Measurements from ENCODE around the gene CD8A.
A peak's percentile ranks its signal among the peaks of the same experiment; 100 is the strongest.

Gene CD8A

DNA sequence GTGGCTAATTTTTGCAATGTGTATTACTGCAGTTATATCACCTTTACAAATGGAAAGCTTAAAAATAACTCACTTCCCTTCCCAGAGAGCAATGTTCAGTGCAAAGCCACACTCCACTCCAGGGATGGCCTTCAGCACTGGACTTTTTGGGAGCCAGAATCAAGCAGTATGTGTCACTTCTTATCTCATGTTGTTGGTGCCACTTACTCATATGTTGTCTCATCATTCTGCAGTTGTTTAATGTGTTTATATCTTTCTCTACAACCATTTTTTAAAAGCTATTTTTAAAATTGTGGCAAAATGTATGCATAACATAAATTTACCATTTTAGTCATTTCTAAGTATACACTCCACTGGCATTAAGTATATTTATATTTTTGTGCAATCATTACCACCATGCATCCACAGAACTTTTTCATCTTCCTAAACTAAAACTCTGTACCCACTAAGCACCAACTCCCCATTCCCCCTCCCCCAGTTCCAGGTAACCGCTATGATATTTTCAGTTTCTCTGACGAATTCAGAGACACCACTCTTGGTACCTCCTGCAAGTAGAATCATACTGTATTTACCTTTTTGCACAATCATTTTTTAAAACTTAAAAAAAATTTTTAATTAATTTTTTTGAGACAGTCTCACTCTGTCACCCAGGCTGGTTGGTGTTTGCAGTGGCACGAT is 32.1 kb upstream of the CD8A start:
- FAIRE-seq (no peak), DNase-seq (ENCODE audit: insufficient read length, low spot score) (no peak)
- no peak for TF ChIP-seq POLR2A (IDR thresholded peaks at IDR 0.05; ENCODE audit: low read depth, low read length)

DNA sequence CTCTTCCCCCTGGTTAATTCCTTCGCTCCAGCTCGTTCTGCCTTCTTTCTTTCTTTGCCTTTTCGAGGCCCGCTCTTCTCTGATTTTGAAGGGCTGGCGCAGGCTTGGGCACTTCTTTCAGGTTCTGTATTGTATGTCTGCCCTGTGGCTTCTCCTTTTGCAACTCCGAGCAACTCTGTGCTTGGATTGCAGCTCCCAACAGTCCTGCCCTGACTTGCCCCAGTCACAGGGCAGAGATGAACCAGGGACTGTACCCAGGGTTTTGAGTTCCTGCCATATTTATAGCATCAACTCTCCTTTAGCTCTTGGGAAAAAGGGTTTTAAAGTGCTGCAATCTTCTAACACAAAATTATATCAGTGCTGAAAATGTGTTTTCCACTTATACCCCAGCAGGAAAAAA is 31.1 kb upstream of the CD8A start:
- TF ChIP-seq POLR2A (IDR thresholded peaks at IDR 0.05; ENCODE audit: low read depth, low read length) = no peak
- FAIRE-seq (no peak), DNase-seq (ENCODE audit: insufficient read length, low spot score) (no peak)

DNA sequence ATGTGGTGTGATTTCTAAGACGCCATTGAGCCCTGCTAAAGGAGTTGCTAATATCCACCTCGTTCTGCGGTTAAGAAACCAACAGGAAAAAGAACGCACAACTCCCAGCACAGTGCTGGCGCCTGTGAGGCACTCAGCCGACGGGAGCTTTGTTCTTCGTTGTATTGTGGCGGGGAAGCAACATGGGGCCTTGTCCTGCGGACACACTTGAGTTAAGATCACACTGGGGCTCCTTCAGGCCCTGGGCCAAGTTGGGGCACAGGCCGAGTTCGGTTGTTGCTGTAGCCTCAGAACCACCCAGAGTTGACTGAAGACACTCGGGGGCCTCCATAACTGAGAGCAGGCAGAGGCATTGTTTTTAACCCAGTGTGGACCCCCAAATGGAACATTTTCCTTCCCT is 30.6 kb upstream of the CD8A start:
- FAIRE-seq = no peak
- DNase-seq (ENCODE audit: insufficient read length, low spot score) = no peak
- TF ChIP-seq POLR2A (IDR thresholded peaks at IDR 0.05; ENCODE audit: low read depth, low read length) = no peak

DNA sequence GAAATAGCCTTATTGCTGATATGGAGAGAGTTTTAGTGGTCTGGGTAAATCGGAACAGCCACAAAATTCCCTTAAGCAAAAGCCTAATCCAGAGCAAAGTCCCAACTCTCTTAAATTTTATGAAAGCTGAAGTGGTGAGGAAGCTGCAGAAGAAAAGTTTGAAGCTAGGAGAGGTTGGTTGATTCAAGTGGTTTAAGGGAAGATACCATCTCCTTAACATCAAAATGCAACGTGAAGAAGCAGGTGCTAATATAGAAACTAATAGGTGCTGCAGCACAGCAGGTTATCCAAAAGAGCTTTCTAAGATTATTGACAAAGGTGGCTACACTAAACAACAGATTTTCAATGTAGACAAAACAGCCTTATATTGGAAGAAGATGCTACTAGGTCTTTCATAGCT is 28.2 kb upstream of the CD8A start:
- FAIRE-seq = no peak
- TF ChIP-seq POLR2A (IDR thresholded peaks at IDR 0.05; ENCODE audit: low read depth, low read length) = no peak

DNA sequence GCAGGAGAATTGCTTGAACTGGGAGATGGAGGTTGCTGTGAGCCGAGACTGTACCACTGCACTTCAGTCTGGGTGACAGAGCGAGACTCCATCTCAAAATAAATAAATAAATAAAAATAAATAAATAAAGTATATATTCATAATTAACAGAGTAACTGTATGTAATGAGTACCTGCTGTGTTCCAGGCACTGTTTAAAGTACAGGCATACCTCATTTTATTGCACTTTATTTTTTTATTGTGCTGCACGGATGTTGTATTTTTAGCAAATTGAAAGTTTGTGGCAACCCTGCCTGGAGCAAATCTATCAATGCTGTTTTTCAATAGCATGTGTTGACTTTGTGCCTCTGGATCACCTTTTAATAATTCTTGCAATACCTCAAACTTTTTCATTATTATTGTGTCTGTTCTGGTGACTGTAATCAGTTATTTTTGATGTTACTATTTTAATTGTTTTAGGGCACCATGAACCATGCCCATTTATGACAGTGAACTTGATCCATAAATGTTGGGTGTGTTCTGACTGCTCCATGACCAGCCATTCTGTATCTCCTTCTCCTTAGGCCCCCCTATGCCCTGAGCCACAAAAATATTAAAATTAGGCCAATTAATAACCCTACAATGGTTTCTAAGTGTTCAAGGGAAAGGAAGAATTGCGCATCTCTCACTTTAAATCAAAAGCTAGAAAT is 27.5 kb upstream of the CD8A start:
- FAIRE-seq (no peak), DNase-seq (ENCODE audit: insufficient read length, low spot score) (no peak)
- TF ChIP-seq POLR2A (IDR thresholded peaks at IDR 0.05; ENCODE audit: low read depth, low read length) = no peak

More for the DNA sequence above, 28.2 kb upstream of the CD8A start:
- DNase-seq (ENCODE audit: insufficient read length, low spot score) = no peak

DNA sequence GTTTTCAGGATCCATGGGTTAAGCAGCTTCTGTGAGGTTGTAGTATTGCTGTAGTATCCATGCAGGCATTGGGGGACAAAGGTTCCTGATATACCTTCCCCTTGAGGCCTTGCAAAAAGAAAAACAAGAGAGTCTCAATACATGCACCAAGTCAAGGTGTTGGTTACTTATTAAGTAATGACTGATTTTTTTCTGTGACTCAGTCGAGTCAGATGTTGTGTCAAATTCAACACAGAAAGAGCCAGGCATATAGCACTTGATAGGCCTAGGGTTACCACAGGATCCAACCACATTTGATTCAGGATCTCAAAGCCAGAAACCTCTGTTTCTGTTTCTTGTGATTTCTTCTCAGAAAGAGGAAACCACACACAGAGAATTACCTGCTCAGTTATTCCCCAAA is 24.9 kb upstream of the CD8A start:
- no peak for TF ChIP-seq POLR2A (IDR thresholded peaks at IDR 0.05; ENCODE audit: low read depth, low read length)
- no peak for DNase-seq (ENCODE audit: insufficient read length, low spot score)
- FAIRE-seq = no peak

DNA sequence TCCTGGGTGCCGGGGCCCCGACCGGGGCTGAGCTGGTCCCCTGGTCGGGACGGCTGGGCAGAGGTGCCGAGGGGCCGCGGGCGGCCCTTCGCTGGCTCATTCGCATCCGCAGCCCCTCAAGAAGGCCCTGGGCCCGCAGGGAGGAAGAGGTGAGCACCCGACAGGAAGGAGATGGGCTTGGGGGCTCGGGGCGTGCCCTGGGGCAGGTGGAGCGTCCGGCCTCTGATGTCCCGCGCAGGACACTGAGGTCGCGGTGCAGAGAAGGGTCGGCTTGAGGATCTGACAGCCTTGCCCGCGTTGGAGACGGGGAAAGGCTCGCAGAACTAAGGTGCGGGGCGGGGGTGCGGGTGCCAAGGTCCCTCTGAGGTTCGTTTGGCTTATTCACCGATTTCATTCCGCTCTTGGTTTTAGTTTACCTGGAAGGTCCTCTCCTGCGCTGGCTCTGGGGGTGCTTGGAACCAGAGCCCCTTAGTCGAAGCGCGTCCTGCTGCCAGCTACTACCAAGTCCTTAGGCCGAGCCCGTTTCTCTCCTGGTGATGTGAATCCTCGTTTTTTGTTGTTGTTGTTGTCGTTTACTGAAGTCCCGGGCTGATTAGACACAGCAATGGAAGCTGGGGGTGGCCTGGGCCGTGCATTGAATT is 18.9 kb upstream of the CD8A start:
- FAIRE-seq (no peak), DNase-seq (ENCODE audit: insufficient read length, low spot score) (no peak)

DNA sequence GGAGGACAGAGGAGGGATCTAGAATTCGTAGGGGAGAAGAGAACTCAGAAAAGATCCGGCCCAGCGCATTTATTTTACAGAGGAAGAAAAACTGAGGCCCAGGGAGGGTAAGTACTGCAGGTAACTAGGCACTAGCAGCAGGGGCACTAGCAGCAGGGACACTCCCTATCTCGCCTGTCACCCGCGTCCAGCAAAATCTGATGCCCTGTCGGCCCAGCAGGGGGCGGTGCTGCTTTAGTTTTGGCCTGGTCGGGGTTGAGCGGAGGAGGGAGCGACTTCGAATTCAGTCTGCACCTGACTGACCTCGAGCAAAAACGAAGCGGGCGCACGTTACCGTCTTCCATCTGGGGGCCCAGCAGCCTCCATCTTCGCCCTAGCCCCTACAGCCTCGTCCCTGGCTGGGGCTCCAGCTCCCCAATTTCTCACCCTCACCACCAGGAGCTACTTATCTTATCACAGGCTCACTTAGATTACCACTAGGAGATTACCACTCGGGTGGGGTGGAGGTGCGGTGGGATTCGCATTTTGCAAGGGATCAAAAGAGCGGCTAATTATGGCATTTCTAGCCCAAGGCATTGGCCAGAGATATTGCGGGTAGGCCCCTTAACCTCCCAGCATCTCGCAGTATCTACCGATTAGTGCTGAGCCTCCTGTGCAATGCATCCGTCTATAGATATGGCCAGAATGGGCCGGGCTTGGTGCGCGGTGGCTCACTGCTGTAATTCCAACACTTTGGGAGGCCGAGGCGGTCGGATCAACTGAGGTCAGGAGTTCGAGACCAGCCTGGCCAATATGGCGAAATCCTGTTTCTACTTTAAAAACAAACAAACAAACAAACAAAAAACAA is 17.8 kb upstream of the CD8A start:
- no peak for FAIRE-seq
- no peak for TF ChIP-seq POLR2A (IDR thresholded peaks at IDR 0.05; ENCODE audit: low read depth, low read length)
- DNase-seq (ENCODE audit: insufficient read length, low spot score) = peak; percentile 95

More for the DNA sequence above, 18.9 kb upstream of the CD8A start:
- no peak for TF ChIP-seq POLR2A (IDR thresholded peaks at IDR 0.05; ENCODE audit: low read depth, low read length)

DNA sequence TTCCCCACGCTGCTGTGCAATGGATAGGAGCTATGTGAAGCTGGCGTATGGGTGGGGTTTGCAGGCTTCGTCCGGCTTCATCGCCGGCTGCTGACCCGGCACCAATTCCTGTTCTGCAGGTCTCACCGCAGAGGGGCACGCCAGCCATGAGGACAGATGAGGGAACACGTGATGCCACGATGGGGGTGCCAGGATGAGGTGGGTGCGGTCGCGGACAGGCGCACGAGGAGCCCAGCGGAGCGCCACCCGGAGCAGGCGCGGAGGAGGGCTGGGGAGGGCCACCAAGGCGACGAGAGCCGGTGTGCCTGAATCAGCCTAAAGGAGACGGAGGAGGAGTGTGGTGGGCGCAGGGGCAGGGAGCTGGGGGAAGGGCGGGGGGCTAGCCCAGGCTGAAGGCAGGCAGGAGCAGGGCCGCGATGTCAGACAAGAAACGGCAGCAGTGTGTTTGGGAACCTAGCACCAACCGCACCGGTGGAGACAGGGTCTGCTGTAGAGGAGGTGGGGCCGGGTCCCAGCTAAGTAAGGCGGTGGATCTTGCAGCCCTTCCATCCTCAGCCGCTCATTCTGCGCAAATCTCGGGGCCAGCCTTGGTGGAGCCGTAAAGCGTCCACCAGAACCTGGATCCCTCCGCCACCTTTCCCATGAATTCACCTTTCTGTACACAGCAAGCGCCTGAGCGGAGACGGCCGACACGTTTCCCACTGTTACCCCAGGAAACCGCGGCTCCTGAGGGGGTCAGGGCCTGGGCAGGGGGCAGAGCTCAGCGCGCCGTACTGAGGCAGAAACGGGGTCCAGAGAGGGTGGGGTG is 17.0 kb upstream of the CD8A start:
- FAIRE-seq = no peak
- no peak for DNase-seq (ENCODE audit: insufficient read length, low spot score)
- no peak for TF ChIP-seq POLR2A (IDR thresholded peaks at IDR 0.05; ENCODE audit: low read depth, low read length)

DNA sequence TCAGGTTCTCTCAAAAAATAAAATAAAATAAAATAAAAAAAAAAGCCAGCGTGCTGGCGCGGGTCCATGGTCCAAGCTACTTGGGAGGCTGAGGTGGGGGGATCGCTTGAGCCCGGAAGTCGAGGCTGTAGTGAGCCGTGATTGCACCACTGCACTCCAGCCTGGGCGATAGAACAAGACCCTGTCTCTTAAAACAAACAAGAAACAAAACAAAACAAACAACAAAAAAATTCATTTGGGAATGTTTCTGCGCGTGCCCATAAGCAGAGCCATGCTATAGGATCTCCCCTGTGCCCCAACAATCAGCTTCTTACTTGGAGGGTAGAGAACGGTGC is 16.4 kb upstream of the CD8A start:
- FAIRE-seq (no peak), DNase-seq (ENCODE audit: insufficient read length, low spot score) (no peak)
- no peak for TF ChIP-seq POLR2A (IDR thresholded peaks at IDR 0.05; ENCODE audit: low read depth, low read length)

DNA sequence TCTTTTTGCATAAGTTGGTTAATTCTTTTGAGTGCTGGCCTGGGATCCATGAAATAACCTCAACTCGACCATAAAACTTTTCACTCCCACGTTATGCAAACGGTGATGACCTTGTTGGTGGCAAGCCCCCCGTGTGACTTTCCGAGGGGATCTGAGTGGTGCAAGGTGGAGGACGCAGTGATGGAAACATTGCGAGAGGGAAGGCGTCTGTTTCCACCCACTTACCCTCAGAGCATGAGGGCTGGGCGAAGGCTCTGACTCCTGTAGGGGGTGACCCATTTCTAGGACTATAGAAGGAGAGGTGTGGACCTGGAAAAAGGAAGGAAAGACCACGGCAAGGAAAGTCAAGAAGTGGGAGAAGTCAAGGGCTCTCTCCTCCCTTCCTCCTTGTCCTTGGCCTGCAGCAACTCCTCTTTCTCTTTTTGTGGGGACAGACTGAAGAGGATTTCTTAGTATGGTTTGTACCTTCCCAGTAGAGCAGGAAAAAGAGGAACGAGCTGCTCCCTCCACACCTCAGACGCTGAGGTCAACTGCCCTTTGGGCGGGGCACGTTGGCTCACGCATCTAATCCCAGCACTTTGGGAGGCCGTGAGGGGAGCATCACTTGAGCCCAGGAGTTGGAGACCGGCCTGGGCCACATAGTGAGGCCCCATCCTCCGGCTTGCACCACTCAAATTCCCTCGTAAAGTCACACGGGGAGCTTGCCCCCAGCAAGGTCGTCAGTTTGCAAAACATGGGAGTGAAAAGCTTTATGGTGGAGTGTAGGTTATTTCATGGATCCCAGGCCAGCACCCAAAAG is 15.5 kb upstream of the CD8A start:
- no peak for FAIRE-seq
- no peak for DNase-seq (ENCODE audit: insufficient read length, low spot score)
- TF ChIP-seq POLR2A (IDR thresholded peaks at IDR 0.05; ENCODE audit: low read depth, low read length) = no peak

DNA sequence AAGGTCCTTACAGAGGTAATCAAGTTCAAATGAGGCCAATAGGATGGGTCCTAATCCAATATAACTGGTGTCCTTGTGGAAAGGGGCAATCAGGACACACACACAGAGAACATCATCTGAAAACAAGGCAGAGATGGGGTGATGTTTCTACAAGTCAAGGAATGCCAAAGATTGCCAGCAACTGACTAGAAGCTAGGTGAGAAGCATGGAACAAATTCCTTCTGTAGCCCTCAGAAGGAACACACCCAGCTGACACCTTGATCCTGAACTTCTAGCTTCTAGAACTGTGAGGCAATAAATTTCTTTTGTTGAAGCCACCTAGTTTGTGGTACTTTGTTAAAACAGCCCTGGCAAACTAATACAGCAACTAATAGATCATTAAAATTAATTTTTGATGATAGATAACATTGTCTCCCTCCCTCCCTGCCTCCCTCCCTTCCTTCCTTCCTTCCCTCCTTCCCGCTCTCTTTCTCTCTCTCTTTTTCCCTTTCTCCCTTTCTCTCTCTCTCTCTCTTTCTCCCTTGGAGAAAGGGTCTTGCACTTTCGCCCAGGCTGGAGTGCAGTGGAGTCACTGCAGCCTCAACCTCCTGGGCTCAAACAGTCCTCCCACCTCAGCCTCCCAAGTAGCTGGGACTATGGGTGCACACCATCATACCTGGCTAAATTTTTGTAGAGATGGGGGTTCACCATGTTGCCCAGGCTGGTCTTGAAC is 10.3 kb upstream of the CD8A start:
- no peak for DNase-seq (ENCODE audit: insufficient read length, low spot score)
- TF ChIP-seq POLR2A (IDR thresholded peaks at IDR 0.05; ENCODE audit: low read depth, low read length) = no peak
- no peak for FAIRE-seq
